Duodenal mucosa (tissue), 2 donors: ENCODE results near the gene CDH18.

Source experiments
- H3K27ac ChIP-seq: one replicate; pipeline ENCODE4 v1.7.0; 2013; ENCODE audit warnings: low read depth, low read length
- H3K27me3 ChIP-seq, 2 donors: one replicate each; pipeline ENCODE4 v1.7.0; 2013; ENCODE audit warnings: low read length in 2 of 2, control low read depth in 1 of 2; ENCODE audit not compliant: insufficient read depth in 2 of 2, control insufficient read depth in 1 of 2
- H3K36me3 ChIP-seq, 2 donors: one replicate each; pipeline ENCODE4 v1.7.0; 2013; ENCODE audit warnings: low read length in 2 of 2, control low read depth in 1 of 2; ENCODE audit not compliant: insufficient read depth in 2 of 2, control insufficient read depth in 1 of 2
- H3K4me1 ChIP-seq, 2 donors: one replicate each; pipeline ENCODE4 v1.7.0; 2013; ENCODE audit warnings: low read length in 2 of 2, control low read depth in 1 of 2; ENCODE audit not compliant: insufficient read depth in 2 of 2, control insufficient read depth in 1 of 2
- H3K4me3 ChIP-seq, 2 donors: one replicate each; pipeline ENCODE4 v1.7.0; 2013; ENCODE audit warnings: low read length in 2 of 2, low read depth in 1 of 2
- H3K9ac ChIP-seq, 2 donors: one replicate each; pipeline ENCODE4 v1.7.0; 2013; ENCODE audit warnings: low read length in 2 of 2, low read depth in 1 of 2
- H3K9me3 ChIP-seq, 2 donors: one replicate each; pipeline ENCODE4 v1.7.0; 2013; ENCODE audit warnings: low read length in 2 of 2, control low read depth in 1 of 2; ENCODE audit not compliant: control insufficient read depth in 1 of 2

Gene CDH18

DNA sequence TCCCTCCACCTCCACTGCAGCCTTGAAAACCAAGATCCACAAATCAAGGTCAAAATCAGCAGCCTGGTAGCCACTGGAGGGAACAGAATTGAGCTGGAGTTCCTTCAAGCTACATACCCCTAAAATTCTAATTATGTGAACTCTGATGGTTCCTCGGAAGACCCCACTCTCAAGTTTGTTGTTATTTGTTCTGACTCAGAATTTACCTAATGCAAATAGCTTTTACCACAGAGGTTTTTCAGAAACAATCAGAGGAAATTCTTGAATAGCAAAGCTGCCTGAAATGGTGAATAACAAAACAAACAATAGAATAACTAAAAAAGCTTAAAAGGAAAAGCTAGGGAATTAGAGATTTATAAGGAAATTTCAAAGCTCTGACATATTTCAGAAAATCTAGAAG is 220.0 kb downstream of the CDH18 start:
- H3K27ac ChIP-seq, result no peak overlapping the region
- no peaks in the 10 kb centered on the region for H3K36me3 ChIP-seq
- no peak overlapping the region for H3K4me3 ChIP-seq
- H3K4me1 ChIP-seq, result no peaks in the 10 kb centered on the region
- H3K9me3 ChIP-seq, result peaks cover 3 to 5% of the 10 kb centered on the region in 2 donors
- H3K27me3 ChIP-seq, result no peaks in the 10 kb centered on the region
- H3K9ac ChIP-seq, result no peak overlapping the region

DNA sequence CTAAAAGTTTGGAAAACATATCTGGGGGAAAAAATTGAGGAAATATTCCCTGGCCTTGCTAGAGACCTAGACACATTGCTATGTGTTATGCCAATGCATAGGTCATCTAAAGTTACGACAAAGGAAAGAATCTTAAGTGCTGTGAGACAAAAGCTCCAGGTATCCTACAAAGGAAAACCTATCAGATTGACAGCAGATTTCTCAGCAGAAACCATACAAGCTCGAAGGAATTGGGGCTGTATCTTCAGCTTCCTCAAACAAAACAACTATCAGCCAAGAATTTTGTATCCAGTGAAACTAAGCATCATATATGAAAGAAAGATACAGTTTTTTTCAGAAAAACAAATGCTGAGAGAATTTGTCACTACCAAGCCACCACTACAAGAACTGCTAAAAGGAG is 234.4 kb downstream of the CDH18 start:
- Histone ChIP-seq H3K27ac (no peak overlapping the region), H3K27me3 (no peaks in the 10 kb centered on the region), H3K9ac (no peak overlapping the region), H3K36me3 (no peaks in the 10 kb centered on the region), H3K9me3 (peaks cover 5 to 15% of the 10 kb centered on the region in 2 donors), H3K4me1 (no peaks in the 10 kb centered on the region), H3K4me3 (no peak overlapping the region)

DNA sequence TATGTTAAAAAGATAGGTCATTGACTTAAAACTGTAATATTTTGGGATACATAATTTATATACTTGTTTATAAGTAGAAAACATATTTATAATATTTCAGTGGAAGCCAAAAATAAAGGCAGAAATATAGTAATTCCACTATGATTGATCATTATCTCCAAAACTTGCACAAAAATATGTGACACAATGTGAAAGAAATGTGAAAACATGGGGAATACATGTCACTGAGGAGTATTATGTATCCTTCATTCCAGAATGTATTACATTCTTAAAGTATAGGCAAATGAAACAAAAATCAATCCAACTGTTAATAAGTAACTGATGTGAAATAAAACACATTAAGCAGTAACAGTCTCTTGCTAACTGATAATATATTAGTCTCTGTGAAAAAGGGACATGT is 236.7 kb downstream of the CDH18 start:
- Histone ChIP-seq H3K4me3 (no peak overlapping the region), H3K27me3 (no peaks in the 10 kb centered on the region), H3K36me3 (no peaks in the 10 kb centered on the region), H3K4me1 (no peaks in the 10 kb centered on the region), H3K9ac (no peak overlapping the region), H3K27ac (no peak overlapping the region), H3K9me3 (peaks cover 0 to 15% of the 10 kb centered on the region in 2 donors)

DNA sequence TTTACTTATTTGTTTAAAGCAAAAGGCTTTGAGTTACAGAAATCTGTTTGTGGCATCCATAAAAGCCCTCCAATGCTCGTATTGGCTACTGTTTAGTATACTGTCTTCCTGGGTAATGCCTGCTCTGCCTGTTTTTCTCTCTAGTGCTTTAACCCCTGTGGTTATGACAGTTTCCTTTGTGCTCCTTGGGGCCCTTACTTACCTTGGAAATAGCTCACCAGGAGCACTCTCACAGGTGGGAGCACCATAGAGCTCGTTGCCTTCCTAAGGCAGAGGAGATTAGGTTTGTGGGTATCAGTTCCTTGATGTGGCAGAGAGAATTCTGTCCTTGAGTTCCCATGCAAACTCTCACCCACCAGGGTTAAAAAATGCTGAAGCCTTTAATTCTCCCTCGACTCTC is 242.8 kb downstream of the CDH18 start:
- H3K36me3 ChIP-seq, result no peaks in the 10 kb centered on the region
- no peaks in the 10 kb centered on the region for H3K27me3 ChIP-seq
- peaks cover 0 to 4% of the 10 kb centered on the region in 2 donors for H3K9me3 ChIP-seq
- no peak overlapping the region for H3K27ac ChIP-seq
- no peaks in the 10 kb centered on the region for H3K4me1 ChIP-seq
- no peak overlapping the region for H3K9ac ChIP-seq
- H3K4me3 ChIP-seq, result no peak overlapping the region

DNA sequence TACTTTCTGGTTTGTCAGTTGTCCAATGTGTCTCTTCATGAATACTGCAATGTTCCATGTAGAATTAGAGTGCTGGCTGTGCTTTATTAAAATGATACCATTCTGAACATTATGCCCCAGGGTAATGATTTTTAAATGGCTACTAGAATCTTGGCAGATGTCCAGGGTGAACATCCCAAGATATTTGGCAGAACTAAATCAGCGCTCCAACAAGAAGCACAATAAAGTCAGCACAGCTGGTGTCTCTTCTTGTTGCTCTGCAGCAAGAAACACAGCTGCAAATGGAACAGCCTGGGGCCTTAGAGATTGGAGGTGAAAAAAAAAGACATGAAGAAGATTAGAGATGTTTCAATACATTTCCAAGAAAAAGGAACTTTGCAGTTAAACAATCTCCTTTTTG is 248.3 kb downstream of the CDH18 start:
- H3K9ac ChIP-seq, result no peak overlapping the region
- H3K27ac ChIP-seq, result no peak overlapping the region
- no peaks in the 10 kb centered on the region for H3K4me1 ChIP-seq
- no peak overlapping the region for H3K4me3 ChIP-seq
- H3K36me3 ChIP-seq, result no peaks in the 10 kb centered on the region
- peaks cover 11 to 12% of the 10 kb centered on the region in 2 donors for H3K9me3 ChIP-seq
- H3K27me3 ChIP-seq, result no peaks in the 10 kb centered on the region

DNA sequence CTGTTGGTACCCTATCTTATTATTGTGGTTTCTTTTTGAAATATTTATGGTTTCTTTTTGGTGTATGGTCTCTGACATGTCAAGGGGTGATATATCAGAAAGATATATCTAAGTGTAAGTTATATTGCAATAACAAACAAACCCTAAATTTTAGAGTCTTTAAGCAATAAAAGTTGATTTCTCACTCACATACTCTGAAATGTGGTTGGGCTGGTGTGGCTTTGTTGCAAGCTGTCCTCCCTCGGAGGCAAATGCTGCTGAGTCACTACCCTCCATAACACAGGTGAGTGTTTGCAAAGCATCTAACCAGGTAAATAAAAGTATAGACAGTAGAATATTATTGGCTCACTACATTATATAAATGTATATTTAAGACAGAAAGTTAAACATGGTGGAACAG is 253.2 kb downstream of the CDH18 start:
- peaks cover 11 to 16% of the 10 kb centered on the region in 2 donors for H3K9me3 ChIP-seq
- no peak overlapping the region for H3K4me3 ChIP-seq
- no peaks in the 10 kb centered on the region for H3K27me3 ChIP-seq
- H3K27ac ChIP-seq, result no peak overlapping the region
- no peaks in the 10 kb centered on the region for H3K4me1 ChIP-seq
- H3K9ac ChIP-seq, result no peak overlapping the region
- no peaks in the 10 kb centered on the region for H3K36me3 ChIP-seq

DNA sequence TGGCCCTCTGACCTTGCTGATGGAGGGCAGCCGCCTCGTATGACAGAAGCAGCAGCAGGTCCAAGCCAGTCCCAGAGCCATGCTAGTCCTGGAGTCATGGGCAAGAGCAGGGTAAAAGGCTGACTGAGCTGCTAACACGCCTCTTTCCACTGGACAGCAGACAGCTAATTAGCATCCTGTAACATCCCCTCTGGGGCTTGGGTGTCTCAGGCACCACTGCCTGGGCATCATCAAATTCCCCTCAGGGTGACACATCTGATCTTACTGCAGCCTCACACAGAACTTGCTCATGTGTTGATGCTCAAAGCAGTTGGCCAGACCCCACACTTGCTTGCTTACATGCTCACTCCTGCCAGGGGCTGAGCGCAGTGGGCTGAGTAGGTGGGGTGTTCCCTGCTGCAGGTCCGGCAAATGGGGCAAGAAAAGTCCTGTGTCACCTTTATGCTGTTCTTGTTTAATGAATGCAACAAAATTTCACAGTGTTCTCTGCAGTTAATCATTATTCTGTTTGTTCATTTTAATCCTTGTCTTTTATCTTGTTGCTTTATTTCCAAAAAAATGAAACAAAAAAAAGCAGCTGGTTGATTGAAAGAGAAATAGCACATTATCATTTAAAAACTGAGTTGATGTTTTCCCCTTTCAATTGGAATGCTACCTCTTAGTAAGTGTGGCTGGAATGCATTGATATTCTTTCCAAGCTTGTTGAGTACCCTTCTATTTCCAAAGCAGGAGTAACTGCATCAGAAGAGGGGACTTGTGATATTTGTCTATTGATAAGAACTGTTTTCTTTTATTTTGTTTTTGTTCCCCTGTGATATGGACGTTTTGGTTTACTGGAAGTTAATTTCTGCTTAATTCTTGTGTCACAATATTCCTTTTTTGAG is 254.1 kb downstream of the CDH18 start:
- Histone ChIP-seq H3K4me1 (no peaks in the 10 kb centered on the region), H3K4me3 (no peak overlapping the region), H3K27me3 (no peaks in the 10 kb centered on the region), H3K9me3 (peaks cover 8 to 15% of the 10 kb centered on the region in 2 donors), H3K9ac (no peak overlapping the region), H3K27ac (no peak overlapping the region), H3K36me3 (no peaks in the 10 kb centered on the region)

DNA sequence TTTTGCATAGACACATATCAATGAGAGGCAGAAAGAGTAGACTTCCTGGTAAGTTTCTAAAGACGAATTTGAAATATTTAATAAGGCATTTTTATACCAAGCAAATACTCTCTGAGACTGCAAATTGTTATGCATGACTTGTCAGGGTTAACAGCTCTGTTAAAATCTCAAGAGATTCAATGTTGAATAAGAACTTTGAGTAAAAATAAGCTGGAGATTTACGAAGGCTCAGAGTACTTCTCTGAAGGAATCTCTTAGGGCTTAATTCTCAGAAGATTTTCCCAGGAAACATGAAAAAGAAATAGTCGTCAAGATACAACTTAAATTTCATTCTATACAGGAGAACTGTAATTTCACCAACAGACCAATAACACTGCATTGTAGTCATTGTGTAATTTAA is 259.4 kb downstream of the CDH18 start:
- H3K27ac ChIP-seq, result no peak overlapping the region

DNA sequence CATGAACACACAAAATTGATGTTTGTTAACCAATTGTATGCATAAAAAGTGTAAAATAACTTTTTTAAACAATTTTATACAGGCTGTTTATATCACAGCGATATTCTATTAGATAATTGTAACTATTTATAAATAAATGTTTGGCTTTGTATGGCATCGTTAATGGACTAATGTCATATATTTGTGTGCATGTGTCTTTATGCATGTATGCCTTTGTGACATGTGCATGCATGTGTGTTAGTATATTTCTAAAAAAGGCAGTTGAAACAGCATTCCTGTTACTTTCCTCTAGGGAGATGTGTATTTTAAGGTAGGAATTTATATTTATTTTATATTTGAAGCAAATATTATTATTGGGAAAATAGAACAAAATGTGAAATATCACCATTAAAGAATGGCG is 268.9 kb downstream of the CDH18 start:
- no peaks in the 10 kb centered on the region for H3K4me1 ChIP-seq
- H3K9me3 ChIP-seq, result peaks cover 0 to 4% of the 10 kb centered on the region in 2 donors
- no peak overlapping the region for H3K4me3 ChIP-seq
- no peak overlapping the region for H3K27ac ChIP-seq
- no peak overlapping the region for H3K9ac ChIP-seq
- H3K36me3 ChIP-seq, result no peaks in the 10 kb centered on the region
- no peaks in the 10 kb centered on the region for H3K27me3 ChIP-seq

More for the DNA sequence above, 259.4 kb downstream of the CDH18 start:
- no peaks in the 10 kb centered on the region for H3K27me3 ChIP-seq
- H3K9ac ChIP-seq, result no peak overlapping the region
- H3K9me3 ChIP-seq, result peaks cover 4 to 11% of the 10 kb centered on the region in 2 donors
- H3K4me3 ChIP-seq, result no peak overlapping the region
- no peaks in the 10 kb centered on the region for H3K36me3 ChIP-seq
- no peaks in the 10 kb centered on the region for H3K4me1 ChIP-seq

DNA sequence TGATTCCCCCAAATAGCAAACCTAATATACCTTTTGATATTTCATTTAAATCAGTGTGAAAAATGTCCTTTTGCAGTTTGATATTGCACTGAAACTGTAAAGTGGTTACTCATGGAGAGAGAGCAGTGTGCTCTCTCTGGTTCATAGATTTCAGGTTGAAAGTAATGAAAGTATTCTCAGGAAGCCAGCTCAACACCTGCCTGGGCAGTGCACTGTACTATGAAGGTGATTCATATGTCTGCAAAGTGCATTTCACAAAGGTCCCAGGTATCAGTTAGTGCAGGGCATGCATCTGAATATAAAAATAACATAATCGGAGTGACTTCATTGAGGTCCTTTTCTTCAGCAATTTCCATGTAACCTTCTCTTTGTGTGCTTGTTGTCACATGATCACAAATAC is 274.3 kb downstream of the CDH18 start:
- Histone ChIP-seq H3K36me3 (no peaks in the 10 kb centered on the region), H3K4me1 (no peaks in the 10 kb centered on the region), H3K9me3 (peaks cover 0 to 5% of the 10 kb centered on the region in 2 donors), H3K27ac (no peak overlapping the region), H3K9ac (no peak overlapping the region), H3K4me3 (no peak overlapping the region), H3K27me3 (no peaks in the 10 kb centered on the region)
